HG03520 (cell line): ENCODE data around the gene OR51V1.
"Not testable (repeated sequence)": the region's sequence is repeated elsewhere in the genome, so short reads cannot be mapped to it uniquely, and the experiment has no call there.

Source experiments
- ATAC-seq: cut with Tn5 transposase; IDR thresholded peaks from one replicate; pipeline ENCODE4 v1.9.1; 2021; ENCODE audit warnings: mild to moderate bottlenecking, moderate library complexity; ENCODE audit not compliant: unreplicated experiment

OR51V1 gene

DNA sequence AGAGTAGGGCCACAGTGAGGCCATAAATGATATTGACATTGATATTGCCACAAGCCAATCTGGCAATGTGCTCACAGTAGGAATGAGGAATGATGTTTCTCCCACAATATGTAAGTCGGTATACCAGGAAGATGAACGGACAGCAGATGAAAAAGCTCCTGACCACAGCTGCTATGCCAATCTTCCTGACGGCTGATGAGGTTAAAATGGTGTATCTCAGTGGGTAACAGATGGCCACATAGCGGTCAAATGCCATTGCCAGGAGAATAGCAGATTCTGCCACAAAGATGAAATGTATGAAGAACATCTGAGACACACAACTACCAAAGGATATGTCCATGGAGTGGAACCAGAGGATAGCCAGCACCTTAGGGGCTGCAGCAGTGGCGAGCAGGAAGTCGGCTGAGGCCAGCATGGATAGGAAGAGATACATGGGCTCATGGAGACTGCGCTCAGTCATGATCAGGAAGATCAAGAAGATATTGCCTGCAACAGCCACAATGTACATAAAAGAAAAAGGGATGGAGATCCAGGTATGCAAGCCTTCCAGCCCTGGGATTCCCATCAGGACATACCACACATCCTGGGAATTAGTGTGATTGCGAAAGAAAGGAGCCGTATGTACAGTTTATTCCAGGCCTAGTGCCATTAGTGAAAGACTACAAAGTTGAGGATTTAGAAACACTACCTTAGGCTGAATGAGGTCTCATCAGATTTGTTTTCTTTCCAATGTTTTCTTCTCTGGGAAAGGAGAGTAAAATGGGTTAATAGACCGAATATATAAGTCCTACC is 22.2 kb downstream of the OR51V1 start:
- no peak for ATAC-seq

- ATAC-seq = no peak
Observed at GRCh38 chr11:5174934-5175333, 25.5 kb downstream of the OR51V1 start.

DNA sequence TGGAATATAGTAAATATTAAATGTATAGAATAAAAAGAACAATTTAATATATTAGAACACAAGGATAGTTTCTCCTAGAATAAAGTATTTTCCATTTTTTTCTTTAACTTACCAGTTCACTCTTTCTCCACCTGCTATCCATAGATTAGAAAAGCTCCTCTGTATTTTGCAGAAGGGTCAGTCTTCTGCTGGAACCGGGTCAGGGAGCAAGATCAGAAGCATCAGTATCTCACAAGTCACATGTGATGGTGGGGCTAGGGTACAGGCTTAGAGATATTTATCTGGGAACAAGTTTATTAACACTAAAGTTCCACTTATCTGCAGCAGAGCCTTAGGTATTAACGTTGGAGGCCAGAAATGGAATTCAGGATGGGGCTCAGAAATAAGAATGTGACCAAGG is 28.6 kb downstream of the OR51V1 start:
- ATAC-seq = no peak

DNA sequence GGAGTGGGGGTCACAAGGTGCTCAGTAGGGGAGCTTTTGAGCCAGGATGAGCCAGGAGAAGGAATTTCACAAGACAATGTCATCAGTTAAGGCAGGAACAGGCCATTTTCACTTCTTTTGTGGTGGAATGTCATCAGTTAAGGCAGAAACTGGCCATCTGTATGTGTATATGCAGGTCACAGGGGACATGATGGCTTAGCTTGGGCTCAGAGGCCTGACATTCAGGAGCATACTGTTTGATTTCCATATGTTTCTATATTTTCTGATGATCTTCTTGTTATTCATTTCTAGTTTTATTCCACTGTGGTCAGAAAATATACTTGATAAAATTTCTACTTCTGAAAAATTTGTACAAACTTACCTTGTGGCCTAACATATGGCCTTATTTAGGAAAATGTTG is 34.6 kb downstream of the OR51V1 start:
- not testable (repeated sequence) for ATAC-seq

GRCh38 chr11:5164807-5165206 is 35.7 kb downstream of the OR51V1 start:
- ATAC-seq = not testable (repeated sequence)

DNA sequence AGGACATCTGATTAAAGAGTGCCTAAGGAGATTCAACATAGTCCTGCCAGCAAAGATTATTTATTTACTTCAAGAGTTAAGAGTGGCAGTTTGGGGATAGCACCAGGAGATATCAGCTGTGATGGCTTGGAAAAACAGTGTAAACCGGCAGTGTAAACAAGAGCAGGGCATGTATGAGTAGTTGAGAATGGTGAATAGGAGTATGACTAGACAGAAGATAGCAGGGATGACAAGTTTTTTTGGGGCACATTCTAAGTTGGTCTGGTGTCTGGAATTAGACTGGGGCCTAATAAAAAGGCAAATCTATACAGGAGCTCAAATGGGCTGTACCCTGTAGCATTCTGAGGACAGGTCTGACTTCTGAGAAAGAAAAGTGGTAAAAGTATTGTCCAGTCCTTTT is 39.4 kb downstream of the OR51V1 start:
- ATAC-seq = not testable (repeated sequence)

- not testable (repeated sequence) for ATAC-seq
Observed at GRCh38 chr11:5160217-5160616, 40.3 kb downstream of the OR51V1 start.

DNA sequence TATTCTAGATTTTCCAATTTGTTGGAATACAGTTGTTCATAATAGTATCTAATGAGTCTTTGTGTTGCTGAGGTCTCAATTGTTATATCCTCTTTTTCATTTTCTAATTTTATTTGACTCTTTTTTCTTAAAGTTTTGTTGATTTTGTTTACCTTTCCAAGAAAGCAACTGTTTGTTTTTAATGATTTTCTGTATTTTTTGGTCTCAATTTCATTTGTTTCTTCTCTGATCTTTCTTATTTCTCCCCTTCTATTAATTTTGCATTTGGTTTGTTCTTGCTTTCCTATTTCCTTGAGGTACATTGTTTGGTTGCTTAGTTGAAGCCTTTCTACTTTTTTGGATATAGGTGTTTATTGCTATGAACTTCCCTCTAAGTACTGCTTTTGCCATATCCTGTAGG is 40.7 kb downstream of the OR51V1 start:
- ATAC-seq = no peak

GRCh38 chr11:5154657-5155056 is 45.8 kb downstream of the OR51V1 start, which contains the start of gene OR52A1:
Gene OR52A1, minus strand, starts transcription at chr11:5154757. Its CDS starts 2,388 bp downstream, at chr11:5152369.
- no peak for ATAC-seq

DNA sequence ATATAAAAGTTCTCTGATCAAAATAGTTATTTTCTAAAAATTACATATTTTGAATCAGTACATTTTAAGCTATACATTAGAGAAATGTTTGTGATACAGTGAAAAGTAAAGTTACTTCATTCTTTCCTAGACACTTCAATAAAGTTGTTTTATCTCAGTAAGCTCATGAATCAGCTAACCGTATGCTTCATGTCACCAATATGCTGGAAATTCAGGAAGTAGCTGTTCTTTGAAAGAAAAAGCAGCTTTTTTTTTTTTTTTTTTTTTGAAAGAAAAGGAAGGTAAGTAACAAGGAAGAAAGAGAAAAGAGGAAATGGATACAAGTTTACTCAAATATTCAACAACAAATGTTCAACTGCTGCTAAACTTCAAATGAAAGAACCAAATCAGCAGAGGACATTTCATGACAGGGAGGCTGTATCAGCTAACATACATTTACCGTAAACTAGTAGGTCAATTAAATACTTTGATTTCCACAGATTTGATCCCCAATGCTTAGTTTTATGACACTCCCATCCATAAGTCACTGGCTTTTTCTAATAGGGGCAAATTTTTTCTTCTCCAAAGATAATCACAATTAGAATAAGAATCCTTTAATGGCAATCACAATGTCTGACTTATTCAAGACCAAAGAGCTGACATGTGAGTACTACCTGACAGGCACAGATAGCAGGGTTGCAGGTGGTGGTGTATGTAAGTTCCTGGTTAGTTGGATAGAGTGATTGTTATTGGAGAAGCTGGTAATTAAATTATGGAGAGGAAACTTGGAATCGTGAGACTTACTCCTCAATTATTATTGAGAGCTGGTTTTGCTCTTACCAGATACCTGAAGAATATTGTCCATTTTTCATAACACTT is 46.7 kb downstream of the OR51V1 start:
- no peak for ATAC-seq

- ATAC-seq = no peak
Observed at GRCh38 chr11:5151713-5152153, 48.7 kb downstream of the OR51V1 start.
